GM23248 (cell line): Measurements from ENCODE around the gene CELF1. TPM values are rescaled to one million over a fixed set of nuclear protein-coding genes. Genes with fewer than 3 reads are reported as not detected.
A peak's percentile ranks its signal among the peaks of the same experiment; 100 is the strongest.
"Not testable (repeated sequence)": the region's sequence is repeated elsewhere in the genome, so short reads cannot be mapped to it uniquely, and the experiment has no call there.

ENCODE experiments used
- DNase-seq: peaks from one replicate; pipeline ENCODE4 v3.0.0-alpha.2; 2015
- H2AFZ ChIP-seq: fragments of 200-600 bp; sonication (generic); 2 replicates; pipeline ENCODE4 v1.6.1; 2016; ENCODE audit warnings: antibody characterized with exemption
- H3F3A ChIP-seq: fragments of 200-600 bp; sonication (generic); 2 replicates; pipeline ENCODE4 v1.6.1; 2016; ENCODE audit warnings: mild to moderate bottlenecking, antibody characterized with exemption, mixed run types; ENCODE audit not compliant: insufficient read depth
- H3K27ac ChIP-seq: fragments of 200-600 bp; sonication (generic); 2 replicates; pipeline ENCODE4 v1.5.1; 2016; ENCODE audit warnings: mild to moderate bottlenecking
- H3K27me3 ChIP-seq: fragments of 200-600 bp; sonication (generic); replicated peaks from 2 replicates; pipeline ENCODE4 v1.6.1; 2016; ENCODE audit warnings: mild to moderate bottlenecking; ENCODE audit not compliant: insufficient read depth
- H3K36me3 ChIP-seq: fragments of 200-600 bp; sonication (generic); 2 replicates; pipeline ENCODE4 v1.6.1; 2016; ENCODE audit warnings: low read depth, mild to moderate bottlenecking
- H3K4me1 ChIP-seq: fragments of 200-600 bp; sonication (generic); 2 replicates; pipeline ENCODE4 v1.6.1; 2016; ENCODE audit warnings: mild to moderate bottlenecking; ENCODE audit not compliant: insufficient read depth
- H3K4me2 ChIP-seq: fragments of 200-600 bp; sonication (generic); one replicate; pipeline ENCODE4 v1.6.1; 2016; ENCODE audit warnings: mild to moderate bottlenecking; ENCODE audit not compliant: unreplicated experiment
- H3K4me3 ChIP-seq: fragments of 200-600 bp; sonication (generic); 2 replicates; pipeline ENCODE4 v1.5.1; 2016; ENCODE audit warnings: mild to moderate bottlenecking
- H3K79me2 ChIP-seq: fragments of 200-600 bp; sonication (generic); 2 replicates; pipeline ENCODE4 v1.6.1; 2016; ENCODE audit warnings: mild to moderate bottlenecking; ENCODE audit not compliant: insufficient read depth
- H3K9ac ChIP-seq: fragments of 200-600 bp; sonication (generic); 2 replicates; pipeline ENCODE4 v1.6.1; 2016; ENCODE audit warnings: mild to moderate bottlenecking
- H3K9me2 ChIP-seq: fragments of 200-600 bp; sonication (generic); 2 replicates; pipeline ENCODE4 v1.6.1; 2016; ENCODE audit warnings: mixed run types, mild to moderate bottlenecking, moderate library complexity; ENCODE audit not compliant: insufficient read depth
- H3K9me3 ChIP-seq: fragments of 200-600 bp; sonication (generic); one replicate; pipeline ENCODE4 v1.6.1; 2017; ENCODE audit warnings: low read depth
- H4K20me1 ChIP-seq: fragments of 200-600 bp; sonication (generic); 2 replicates; pipeline ENCODE4 v1.6.0; 2016; ENCODE audit not compliant: insufficient read depth
- EZH2 ChIP-seq: fragments of 200-600 bp; sonication (generic); IDR thresholded peaks from 2 replicates; pipeline ENCODE4 v1.6.1; 2018; ENCODE audit warnings: antibody characterized with exemption, mild to moderate bottlenecking; ENCODE audit not compliant: insufficient read depth, poor library complexity, severe bottlenecking
- EZH2phosphoT487 ChIP-seq: fragments of 200-600 bp; sonication (generic); IDR thresholded peaks from 2 replicates; pipeline ENCODE4 v1.6.1; 2018; ENCODE audit warnings: antibody characterized with exemption, moderate library complexity, mild to moderate bottlenecking, low read depth; ENCODE audit not compliant: insufficient read depth
- WGBS, 2 experiments: methylation state at CpG; one replicate each; pipeline ENCODE4 v1.1.6; 2015 to 2017; ENCODE audit warnings: low lambda C conversion rate in 2 of 2, low coverage in 1 of 2; ENCODE audit errors: missing lambda C conversion rate in 2 of 2; 5-methylcytosine and 5-hydroxymethylcytosine counted together
- in situ Hi-C: fragments of 300-500 bp; cut with MboI; formaldehyde crosslinking; loops from 2 replicates; pipeline ENCODE4 v1.15.0; 2020
- polyA plus RNA-seq: library from polyadenylated mRNA; unstranded; fragments of >200 nt; fragmentation: Nextera tagmentation; extraction: Ambion mirVana; gene quantifications from 2 replicates; pipeline ENCODE4 v1.2.1, GENCODE V29; 2016
- total RNA-seq: library from RNA; depleted of rRNA; stranded (reverse); fragments of >200 nt; shearing (Covaris generic); gene quantifications from 2 replicates; pipeline ENCODE4 v1.2.3, GENCODE V29; 2014

CELF1 gene
- total and polyA plus RNA-seq, 2 experiments from 2014 or later: 51.7 to 70.9 TPM

GRCh38 chr11:47534704-47535251 is 18.2 kb downstream of the CELF1 start:
- Histone ChIP-seq H4K20me1 (peaks cover 30% of the 10 kb centered on the region), H2AFZ (no peak overlapping the region), H3K4me3 (no peak overlapping the region), H3K27me3 (no peaks in the 10 kb centered on the region), H3K9me2 (no peaks in the 10 kb centered on the region), H3K9me3 (no peaks in the 10 kb centered on the region), H3K27ac (no peak overlapping the region), H3K4me1 (peaks cover 32% of the 10 kb centered on the region), H3K79me2 (peaks cover 100% of the 10 kb centered on the region), H3K9ac (no peak overlapping the region), H3F3A (peaks cover 18% of the 10 kb centered on the region), H3K36me3 (peaks cover 6% of the 10 kb centered on the region; the same call in 1 of the 2 replicates), H3K4me2 (no peak overlapping the region)
- 88 to 92% methylated on average over 4 of the region's 4 CpGs for WGBS, 2 experiments
- no peak for TF ChIP-seq EZH2
- no peak for DNase-seq
- in situ Hi-C loops: no loop called here

DNA sequence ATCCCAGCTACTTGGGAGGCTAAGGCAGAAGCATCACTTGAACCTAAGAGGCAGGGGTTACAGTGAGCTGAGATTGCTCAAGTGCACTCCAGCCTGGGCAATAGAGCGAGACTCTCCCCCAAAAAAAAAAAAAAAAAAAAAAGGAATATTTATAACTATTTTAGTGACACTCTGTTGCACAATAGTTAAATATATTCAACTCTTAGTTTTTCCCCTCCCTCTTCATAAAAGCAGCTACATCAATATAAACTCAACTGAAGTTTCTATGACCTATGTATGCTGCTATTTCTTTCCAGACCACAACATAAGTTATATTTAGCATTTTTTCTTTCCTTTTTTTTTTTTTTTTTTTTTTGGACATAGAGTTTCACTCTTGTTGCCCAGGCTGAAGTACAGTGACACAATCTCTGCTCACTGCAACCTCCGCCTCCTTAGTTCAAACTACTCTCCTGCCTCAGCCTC is 19.2 kb downstream of the CELF1 start:
- in situ Hi-C loops: no loop called here

GRCh38 chr11:47532597-47533213 is 20.2 kb downstream of the CELF1 start:
- in situ Hi-C loops: no loop called here
- Histone ChIP-seq H3K36me3 (peaks cover 6% of the 10 kb centered on the region; the same call in 1 of the 2 replicates), H4K20me1 (peaks cover 15% of the 10 kb centered on the region), H2AFZ (no peak overlapping the region), H3K27ac (no peak overlapping the region; the same call in 1 of the 2 replicates), H3K79me2 (peaks cover 100% of the 10 kb centered on the region), H3K9me3 (no peaks in the 10 kb centered on the region), H3K4me1 (peaks cover 19% of the 10 kb centered on the region), H3K9me2 (no peaks in the 10 kb centered on the region), H3K4me3 (no peak overlapping the region), H3K9ac (peak overlapping the region; percentile 6; the same call in 1 of the 2 replicates), H3K4me2 (no peak overlapping the region), H3F3A (peaks cover 2% of the 10 kb centered on the region; the same call in 1 of the 2 replicates), H3K27me3 (no peaks in the 10 kb centered on the region)
- DNase-seq: peak; percentile 42
- WGBS, 2 experiments: 85 to 89% methylated on average over 2 of the region's 2 CpGs
- TF ChIP-seq EZH2: no peak
- TF ChIP-seq EZH2phosphoT487: no peak

More for the DNA sequence above, 19.2 kb downstream of the CELF1 start:
- WGBS, 2 experiments: 61 to 64% methylated on average over 2 of the region's 2 CpGs
- Histone ChIP-seq H3F3A (peaks cover 9% of the 10 kb centered on the region; the same call in 1 of the 2 replicates), H3K27me3 (no peaks in the 10 kb centered on the region), H3K36me3 (peaks cover 6% of the 10 kb centered on the region; the same call in 1 of the 2 replicates), H2AFZ (no peak overlapping the region), H3K4me2 (peak overlapping the region; percentile 4), H4K20me1 (peaks cover 22% of the 10 kb centered on the region), H3K4me3 (no peak overlapping the region), H3K9ac (no peak overlapping the region), H3K27ac (no peak overlapping the region), H3K9me2 (no peaks in the 10 kb centered on the region), H3K9me3 (no peaks in the 10 kb centered on the region), H3K79me2 (peaks cover 100% of the 10 kb centered on the region), H3K4me1 (peaks cover 21% of the 10 kb centered on the region)
- TF ChIP-seq EZH2 (no peak), EZH2phosphoT487 (no peak)
- DNase-seq: peak; percentile 75

DNA sequence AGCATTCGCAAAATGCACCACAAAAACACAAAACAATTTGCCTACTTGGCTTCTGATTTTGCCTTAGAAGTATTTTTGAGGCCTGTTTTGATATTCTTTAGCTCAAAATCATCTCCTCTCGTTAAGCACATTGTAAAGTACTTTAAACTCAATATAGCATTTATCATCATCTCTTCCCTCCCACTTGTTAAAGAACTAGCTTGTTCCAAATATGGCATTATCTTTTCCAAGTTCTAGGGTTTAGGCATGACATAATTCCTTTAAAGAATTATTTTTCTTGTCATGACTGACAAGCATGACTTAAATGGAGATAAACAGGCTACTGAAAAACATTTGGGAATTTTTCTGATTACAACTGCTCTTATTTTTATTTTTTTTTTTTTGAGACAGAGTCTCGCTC is 21.3 kb downstream of the CELF1 start:
- no peak overlapping the region for H3K4me2 ChIP-seq
- H4K20me1 ChIP-seq: peaks cover 17% of the 10 kb centered on the region; the same call in 1 of the 2 replicates
- 68 to 72% methylated on average over 3 of the region's 3 CpGs for WGBS, 2 experiments
- no peak overlapping the region for H3K4me3 ChIP-seq
- H3K9me3 ChIP-seq: no peaks in the 10 kb centered on the region
- H2AFZ ChIP-seq: no peak overlapping the region
- TF ChIP-seq EZH2phosphoT487 (no peak), EZH2 (no peak)
- H3K4me1 ChIP-seq: peaks cover 19% of the 10 kb centered on the region
- in situ Hi-C loops: no loop called here
- no peaks in the 10 kb centered on the region for H3F3A ChIP-seq
- DNase-seq: no peak
- no peaks in the 10 kb centered on the region for H3K27me3 ChIP-seq
- H3K9me2 ChIP-seq: no peaks in the 10 kb centered on the region
- H3K36me3 ChIP-seq: peaks cover 6% of the 10 kb centered on the region
- H3K27ac ChIP-seq: no peak overlapping the region
- peaks cover 100% of the 10 kb centered on the region for H3K79me2 ChIP-seq
- no peak overlapping the region for H3K9ac ChIP-seq

- H3K27me3 ChIP-seq, H3F3A ChIP-seq, H3K9me2 ChIP-seq, H3K4me2 ChIP-seq, H3K9ac ChIP-seq, in situ Hi-C loops, H3K36me3 ChIP-seq, H3K9me3 ChIP-seq, H3K4me3 ChIP-seq, H2AFZ ChIP-seq, DNase-seq, H3K27ac ChIP-seq: not testable (repeated sequence)
- Histone ChIP-seq H3K79me2 (peaks cover 100% of the 10 kb centered on the region), H3K4me1 (peaks cover 19% of the 10 kb centered on the region), H4K20me1 (peaks cover 17% of the 10 kb centered on the region; the same call in 1 of the 2 replicates)
- WGBS, 2 experiments: 86 to 88% methylated on average over 9 of the region's 9 CpGs
Measured at GRCh38 chr11:47530721-47531120, 22.2 kb downstream of the CELF1 start.
